ENCODE measurements around the gene SEMA6C.

Gene SEMA6C

DNA sequence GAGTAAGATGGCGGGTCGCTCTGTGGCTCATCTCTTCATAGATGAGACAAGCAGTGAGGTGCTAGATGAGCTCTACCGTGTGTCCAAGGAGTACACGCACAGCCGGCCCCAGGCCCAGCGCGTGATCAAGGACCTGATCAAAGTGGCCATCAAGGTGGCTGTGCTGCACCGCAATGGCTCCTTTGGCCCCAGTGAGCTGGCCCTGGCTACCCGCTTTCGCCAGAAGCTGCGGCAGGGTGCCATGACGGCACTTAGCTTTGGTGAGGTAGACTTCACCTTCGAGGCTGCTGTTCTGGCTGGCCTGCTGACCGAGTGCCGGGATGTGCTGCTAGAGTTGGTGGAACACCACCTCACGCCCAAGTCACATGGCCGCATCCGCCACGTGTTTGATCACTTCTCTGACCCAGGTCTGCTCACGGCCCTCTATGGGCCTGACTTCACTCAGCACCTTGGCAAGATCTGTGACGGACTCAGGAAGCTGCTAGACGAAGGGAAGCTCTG, 12.4 kb upstream of the SEMA6C start:
- DNase-seq = no peak

DNA sequence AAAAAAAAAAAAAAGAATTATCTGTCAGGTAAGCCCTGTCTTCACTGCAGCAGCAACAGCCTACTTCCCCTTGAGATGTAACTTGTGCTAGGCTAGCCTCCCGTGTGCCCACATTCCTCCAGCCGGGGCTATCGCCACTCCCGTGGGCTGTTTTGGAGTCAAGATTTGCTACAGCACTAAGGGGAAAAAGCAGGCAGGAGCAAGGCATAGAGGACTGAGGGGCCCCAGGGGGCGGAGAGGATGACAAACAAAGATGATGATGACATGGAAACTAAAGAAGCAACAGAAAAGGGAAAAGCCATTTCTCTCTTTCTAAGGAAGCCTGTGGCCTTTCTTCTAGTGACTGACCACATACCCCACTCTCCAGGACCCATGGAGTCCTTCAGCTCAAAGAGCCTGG, 11.9 kb upstream of the SEMA6C start:
- no peak for DNase-seq

DNA sequence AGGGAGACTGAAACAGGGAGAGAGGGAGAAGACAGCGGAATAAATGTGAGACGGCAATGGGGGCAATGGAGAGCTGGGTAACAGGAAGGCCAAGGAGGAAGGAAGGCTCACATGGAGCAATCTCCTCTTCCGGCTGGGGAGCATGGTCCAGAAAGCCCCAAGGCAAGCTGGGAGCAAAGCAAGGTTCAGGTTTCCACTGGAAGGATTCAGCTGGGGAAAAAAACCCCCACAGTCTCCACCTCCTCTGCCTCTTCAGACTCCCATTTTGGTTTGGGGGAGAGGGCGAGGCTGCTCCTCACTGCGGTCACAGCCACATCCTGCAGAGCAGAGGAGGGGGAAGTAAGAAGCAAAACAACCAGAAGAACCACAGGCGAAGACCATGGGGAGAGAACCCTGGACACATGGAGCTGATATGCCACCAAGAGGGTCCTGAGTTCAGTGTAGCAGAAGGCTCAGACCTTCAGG, 10.7 kb upstream of the SEMA6C start:
- no peak for DNase-seq

DNA sequence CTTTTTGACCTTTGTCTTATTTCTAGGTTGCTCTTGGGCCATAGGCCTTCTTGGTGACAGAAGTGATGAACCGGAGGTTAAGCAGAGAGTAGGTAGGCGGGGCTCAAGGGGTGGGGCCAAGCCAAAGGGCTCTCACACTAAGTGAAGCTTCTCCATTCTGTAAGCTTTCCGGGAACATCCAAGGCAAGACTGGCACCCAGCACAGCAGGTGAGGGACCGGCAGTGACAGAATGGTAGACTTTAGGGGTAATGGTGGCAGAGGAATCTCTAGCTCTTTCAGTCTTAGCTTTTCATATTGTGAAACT, 10.0 kb upstream of the SEMA6C start, which contains the start of gene TNFAIP8L2:
TSS of gene TNFAIP8L2 (plus strand) at position 135 of the 305 bp plus-strand sequence. CDS start 2,049 bp downstream, outside the sequence.
- no peak for DNase-seq

DNA sequence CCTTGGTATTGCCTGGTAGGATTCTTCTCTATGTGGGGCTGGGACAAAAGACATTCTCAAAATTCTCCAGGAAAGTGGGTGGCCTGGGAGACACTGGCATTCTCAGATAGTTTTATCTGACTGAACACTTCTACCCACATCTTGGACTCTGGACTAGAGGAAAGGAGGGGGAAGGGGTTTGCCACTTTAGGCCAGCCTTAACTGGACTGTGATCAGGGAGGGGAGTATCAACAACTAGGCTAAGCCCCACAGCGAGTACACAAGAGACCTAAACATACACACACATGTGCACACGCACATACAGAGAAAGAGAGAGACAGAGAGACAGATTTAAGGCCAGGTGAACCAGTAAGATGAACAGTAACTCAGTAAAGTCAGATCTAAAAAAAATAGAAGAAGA, 1.2 kb upstream of the SEMA6C start:
- no peak for DNase-seq

DNA sequence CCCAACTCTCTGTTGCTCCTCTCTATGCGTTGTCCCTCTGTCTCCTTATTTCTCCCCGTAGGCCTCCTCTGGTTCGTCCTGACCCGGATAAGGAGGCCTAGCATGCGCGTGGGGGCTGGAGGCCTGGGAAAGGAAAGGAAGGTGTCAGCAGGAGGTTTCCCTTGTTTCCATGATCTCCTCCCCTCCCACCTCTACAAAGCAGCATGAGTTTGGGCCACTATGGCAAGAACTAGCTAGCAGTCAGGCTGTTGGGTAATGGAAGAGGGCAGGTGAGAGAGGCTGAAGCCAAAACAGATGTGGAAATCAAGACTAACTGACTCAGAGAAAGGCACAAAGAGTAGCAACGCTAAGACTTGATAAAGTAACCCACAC, 687 bp upstream of the SEMA6C start:
- no peak for DNase-seq

DNA sequence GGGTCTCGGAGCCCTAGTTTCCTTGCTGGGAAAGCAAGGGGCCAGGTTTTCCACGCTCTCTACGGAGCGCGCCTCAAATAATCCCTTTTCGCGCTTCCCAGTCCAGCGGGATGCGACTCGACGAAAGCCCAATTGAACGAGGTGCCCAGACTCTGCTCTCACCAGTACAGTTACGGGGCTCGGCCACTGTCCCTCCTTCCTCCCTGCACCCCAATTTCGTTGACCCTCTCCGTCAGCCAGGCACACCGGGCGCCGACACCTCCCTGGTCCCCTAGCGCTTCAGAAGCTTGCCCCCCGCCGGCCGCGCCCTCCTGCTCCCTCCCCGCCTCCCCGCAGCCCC, 389 bp downstream of the SEMA6C start:
- no peak for DNase-seq

DNA sequence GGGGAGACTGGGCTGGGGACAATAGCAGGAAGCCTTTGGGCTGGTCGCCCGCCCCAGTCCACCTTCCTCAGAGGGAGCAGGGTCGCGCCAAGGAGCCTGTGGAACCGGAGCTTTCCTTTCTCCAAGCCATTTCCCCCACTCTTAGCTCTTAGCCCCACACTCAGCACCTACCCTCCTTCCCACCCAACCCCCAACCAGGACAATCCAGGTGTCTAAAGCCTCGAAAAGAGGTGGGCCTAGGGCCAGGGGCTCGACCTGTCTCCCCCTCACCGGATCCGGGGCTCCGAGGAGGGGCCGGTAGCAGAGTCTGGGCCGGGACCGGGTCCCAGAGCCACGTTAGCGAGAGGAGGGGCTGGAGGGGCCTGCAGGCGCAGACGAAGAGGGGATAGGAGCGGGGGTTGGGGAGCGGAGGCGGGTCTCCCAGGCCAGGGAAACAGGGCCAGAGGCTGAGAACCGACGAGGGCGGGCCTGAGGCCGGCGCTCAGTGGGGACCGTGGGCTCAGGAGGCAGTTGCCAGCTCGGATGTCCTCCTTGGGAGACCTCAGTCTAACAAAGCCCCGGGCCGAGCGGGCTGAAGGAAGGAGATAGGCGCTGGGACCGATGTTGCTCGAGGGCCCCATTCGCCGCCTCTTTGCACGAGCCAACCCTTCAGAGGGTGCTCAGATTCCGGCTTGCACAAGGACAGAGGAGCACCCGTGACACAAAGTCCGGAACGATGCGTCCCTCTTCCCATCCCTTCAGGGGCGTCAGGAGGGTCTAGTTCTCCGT, 943 bp downstream of the SEMA6C start:
- peak; percentile 35 for DNase-seq

DNA sequence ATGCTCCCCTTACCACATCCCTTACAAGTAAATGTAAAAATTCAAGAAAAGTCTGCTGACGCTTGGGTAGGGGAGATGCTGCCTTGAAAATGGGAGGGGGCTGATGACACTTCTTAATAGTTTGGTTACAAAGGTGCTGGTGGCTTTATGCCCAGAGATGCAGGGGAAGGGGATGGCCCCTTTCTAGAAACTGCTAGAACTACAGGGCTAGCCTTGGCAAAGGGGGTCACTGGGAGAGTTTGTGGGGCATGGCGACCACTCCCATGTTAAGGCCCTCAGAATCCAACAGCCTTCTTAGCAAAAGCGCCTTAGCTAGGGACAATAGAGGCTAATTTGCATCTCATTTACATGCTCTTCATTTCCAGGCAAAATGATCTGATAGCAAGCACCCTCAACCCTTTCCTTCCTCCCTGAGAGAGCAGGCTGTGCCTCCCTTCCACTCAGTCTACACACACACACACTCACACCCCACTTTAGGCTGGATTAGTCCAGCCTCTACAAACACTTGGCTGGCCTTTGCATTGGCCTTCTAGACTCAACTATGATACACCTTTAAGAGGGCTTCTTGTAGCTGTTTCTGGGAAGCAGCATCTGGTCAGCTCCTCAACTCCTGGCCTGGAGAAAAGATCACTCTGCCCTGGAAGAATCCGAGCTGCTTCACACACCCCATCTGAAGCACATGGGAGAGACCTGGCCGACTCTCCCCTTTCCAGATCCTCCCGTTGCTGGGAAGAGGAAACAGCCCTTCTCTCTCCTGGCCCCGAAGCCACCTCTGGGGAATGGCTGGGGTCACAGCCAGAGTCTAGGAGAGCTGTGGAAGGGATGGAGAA, 1.7 kb downstream of the SEMA6C start:
- DNase-seq = no peak

DNA sequence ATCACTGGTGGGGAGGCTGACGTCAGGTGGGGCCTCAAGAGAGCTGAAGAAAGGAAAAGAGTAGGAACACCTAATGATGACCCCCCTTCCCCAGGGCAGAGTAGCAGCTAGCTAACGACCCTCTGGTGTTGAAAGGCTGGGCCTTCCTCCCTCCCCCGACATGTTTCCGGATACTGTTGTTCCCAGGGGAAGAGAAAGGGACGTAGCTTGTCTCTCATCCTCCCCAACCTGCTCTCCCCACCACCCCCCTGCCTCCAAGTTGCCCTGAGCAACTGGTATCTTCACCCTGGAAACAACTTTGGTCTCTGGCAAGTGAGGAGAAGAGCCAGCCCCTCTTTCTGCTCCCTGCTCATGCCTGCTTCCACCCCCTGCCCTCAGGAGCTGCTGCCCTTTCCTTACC, 2.4 kb downstream of the SEMA6C start:
- no peak for DNase-seq

DNA sequence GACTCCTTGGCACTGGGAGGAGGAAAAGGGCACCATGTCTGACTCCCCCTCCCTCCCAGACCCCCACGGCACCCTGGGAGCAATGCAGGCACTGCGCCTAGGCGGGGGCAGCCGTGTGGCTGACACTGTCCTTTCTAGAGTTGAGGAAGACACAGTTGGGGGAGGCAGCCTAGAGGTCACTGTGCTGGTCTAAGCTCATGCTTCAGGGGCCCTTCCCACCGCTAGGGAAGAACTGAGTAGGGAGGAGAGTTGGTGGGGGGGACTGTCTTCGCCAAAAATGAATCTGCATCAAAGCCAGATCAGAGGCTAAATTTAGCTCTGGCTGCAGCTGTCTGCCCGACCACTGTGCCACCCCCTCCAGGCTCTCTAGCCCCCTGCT, 3.4 kb downstream of the SEMA6C start:
- DNase-seq = no peak

DNA sequence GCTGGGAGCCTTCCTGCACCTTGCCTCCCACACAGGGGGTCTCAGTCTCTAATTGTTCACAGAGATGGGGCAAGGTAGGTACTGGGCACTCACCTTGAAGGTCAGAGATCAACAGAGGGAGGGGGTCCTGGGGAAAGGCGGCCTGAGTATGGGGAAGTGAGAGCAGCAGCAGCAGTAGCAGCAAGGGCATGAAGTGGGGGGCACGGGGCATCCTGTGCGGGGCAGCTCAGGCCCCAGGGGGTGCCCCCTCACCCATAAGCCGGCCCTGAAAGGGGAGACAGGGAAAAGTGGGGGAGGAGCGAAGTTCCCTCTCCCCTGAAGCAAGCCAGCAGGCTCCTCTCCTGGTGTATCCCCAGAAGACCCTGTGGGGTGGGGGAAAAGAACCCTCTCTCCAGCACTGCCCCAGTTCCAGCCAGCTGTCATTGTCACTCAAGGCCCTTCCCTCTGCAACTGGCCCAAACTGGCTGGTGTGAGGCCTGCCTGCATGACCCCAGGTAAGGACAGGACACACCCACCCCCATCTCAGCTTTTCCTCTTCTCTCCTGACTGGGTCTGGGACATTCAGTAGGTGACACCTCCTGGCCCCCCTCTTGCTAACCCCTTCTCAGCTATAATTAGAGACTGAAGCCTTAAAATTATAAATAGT, 3.9 kb downstream of the SEMA6C start:
- no peak for DNase-seq

DNA sequence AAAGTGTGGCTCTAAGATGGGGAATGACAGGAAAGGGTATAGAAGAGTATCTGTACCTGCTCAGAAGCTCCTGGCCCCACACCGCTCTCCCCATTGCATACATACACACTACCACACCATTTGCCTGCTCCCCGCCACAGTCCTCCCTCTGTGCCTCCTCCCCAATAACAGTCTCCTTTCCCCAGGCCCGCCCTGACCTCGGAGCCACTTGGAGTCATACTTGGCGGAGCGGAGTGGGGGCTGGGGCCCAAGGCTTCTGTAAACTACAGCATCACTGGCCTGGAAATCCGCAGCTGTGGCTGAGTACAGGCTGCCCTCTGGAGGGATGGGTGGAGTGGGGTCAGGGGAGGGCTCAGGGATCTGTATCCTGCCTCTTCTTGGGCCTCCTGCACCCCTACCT, 8.6 kb downstream of the SEMA6C start:
- DNase-seq = no peak

DNA sequence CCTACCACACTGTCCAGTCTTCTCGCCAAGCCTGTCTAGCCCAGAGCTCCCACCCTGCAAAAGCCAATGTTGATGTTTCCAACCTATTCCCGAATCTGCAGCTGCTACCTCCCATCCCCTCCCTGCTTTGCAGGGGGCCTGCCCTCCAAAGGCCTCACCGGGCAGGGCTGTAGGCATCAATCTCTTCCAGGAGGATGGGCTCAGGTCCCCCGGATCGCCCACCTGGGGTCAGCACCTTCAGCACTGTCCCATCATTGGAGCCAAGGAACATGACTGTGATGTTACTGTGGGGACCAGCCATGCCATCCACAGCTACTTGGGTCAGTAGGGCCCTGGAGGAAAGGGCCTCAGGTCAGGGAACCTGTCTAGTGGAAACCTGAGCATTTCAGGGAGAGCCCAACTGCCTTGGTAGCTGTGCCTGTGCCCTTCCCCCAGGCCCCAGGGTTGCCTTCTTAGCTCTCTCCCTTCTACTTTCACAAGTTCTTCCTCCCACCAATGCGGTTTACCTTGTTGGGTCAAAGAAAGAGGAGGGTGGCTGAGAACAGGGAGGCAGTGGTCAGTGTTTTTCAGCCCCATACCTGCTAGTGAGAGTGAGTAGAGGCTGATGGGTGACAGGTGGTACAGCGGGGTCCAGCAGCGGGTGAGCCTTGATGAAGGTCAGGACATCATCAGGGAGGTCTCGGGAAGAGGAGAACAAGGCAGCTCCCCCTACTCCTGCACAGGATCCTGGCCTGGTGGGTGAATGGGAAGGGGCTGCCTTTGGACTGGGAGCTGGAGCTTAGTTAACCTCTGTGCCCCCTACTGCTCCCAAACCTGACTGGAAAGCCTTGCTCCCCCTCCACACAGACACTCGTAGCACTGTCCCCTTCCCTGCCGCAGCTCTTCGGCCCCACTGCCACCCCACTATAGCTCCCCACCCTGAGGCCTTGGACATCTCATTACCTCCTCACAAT, 10.7 kb downstream of the SEMA6C start:
- DNase-seq = no peak

DNA sequence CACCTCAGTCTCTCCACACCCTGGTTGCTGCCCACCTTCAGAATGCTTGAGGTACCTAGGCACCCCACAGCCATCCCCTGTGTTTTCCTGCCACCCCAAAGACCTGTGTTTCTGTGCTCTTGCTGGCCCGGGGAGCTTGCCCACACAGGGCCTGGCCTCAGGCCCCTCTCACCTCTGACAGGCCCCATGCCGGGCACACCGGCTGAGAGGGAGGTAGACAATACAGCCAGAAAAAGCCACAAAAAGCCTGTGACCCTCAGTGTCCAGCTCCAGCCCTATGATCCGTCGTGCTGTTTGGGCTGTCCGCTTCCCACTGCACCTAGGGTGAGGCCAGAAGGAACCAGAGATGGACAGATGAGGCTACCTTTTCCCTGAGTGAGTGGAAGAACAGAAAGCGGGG, 11.4 kb downstream of the SEMA6C start:
- no peak for DNase-seq

DNA sequence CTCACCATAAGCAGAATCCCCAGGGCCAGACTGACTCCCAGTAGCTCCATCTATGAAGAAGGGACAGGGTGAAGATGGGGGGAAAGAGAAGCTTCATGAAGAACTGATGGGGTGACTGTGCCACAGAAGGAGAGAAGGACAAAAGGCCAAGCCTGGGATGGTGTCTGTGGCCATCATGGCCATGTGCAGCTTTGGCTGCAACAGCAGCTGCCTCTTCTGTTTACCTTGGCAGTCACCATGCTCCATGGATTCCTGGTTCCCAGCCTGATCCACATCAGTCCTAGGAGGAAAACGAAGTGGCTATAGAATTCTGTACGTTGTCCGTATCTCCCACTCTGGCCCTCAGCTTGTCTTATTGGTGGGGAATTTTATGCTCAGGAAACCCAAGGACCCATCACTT, 12.0 kb downstream of the SEMA6C start:
- no peak for DNase-seq

DNA sequence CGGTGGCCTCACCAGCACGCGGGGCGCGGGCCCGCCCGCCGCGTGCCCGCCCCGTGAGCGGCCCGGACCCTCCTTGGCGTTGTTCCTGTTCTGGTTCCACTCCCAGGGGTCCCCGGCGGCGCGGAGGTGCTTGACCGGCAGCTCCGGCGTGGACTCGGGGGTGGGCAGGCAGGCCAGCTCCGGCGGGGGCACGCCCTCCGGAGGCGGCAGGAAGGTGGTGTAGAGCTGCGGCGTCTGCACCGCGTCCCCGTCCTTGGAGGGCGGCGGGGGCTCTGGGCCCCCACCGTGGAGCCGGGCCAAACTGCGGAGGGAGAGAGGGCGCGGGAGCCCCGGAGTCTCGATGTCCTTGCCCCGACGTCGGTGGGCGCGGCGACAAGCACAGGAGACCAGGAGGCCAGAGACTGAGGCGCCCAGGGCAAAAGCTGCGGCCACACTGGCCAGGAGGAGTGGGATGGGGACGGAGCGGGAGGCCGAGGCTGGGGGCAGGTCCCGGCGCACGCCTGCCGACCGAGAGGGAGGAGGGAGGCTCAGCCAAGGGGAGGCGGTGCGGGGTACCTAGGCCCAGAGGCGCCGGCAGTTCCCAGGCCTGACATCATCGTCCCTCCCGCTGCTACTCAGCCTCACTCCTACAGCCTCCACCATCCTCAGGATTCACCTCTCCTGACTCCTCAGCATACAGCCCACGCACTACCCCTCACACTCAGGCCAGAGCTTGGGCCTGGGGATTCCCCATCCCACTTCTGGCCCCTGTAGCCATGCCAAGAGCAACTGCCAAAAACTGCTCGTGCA, 13.2 kb downstream of the SEMA6C start:
- no peak for DNase-seq

DNA sequence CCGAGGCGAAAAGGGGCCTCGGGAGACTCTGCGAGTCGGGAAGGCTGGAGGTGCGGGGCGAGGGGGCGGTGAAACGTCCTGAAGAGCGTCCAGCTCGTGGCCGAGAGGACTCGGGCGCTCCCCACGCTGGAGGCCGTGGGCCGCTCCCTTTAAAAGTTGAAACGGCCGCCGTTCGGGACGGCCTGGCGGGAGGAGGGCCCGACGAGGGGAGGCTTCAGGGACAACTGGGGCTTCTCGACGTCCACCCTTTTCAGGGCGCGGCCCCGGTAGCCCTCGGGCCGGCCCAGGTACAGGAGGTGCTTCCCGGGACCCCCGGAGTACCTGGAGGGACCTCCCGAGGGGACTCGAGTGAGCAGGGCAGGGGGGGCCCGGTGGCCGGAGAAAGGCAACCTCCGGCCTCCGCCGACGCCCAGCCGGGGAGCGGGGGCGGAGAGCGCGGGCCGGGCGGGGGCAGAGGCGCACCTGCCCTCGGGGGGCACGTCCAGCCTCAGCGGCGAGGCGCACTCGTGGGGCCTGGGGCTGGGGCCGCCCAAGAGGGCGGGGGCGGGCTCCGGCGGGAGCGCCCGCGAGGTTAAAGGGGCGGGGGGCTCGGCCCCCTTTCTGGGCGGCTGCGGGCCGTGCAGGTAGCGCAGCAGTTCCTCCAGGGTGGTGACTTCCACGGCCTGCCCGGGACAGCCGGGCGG, 14.0 kb downstream of the SEMA6C start:
- no peak for DNase-seq

DNA sequence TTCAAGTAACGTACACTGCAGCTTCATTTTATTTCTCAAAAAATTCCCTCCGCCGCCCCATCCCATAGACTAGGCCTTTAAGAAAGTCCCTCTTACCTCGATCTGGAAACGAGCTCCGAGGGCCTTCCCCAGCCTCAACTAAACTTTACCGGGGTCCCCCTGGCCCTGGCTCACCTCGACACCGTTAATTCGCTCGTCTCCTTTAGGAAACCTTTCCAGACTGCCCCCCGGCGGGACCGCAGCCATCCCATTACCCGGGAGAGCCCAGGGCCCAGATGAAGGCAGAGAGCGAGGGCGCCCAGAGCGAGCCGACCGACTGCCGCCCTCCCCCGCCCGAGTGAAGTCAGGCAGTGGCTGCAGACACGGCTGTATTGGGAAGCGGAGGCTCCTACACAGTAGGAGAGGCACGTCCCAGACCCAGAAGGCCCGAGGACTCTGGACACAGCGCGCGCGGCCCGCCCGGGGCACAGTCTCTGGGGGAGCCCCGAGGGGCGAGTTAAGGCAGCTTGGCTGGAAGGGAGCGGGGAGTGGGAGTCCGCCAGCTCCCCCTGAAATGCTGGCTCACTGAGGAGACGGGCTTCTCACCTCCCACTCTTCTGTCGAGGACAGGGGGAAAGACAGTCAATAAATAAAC, 14.6 kb downstream of the SEMA6C start:
- no peak for DNase-seq

DNA sequence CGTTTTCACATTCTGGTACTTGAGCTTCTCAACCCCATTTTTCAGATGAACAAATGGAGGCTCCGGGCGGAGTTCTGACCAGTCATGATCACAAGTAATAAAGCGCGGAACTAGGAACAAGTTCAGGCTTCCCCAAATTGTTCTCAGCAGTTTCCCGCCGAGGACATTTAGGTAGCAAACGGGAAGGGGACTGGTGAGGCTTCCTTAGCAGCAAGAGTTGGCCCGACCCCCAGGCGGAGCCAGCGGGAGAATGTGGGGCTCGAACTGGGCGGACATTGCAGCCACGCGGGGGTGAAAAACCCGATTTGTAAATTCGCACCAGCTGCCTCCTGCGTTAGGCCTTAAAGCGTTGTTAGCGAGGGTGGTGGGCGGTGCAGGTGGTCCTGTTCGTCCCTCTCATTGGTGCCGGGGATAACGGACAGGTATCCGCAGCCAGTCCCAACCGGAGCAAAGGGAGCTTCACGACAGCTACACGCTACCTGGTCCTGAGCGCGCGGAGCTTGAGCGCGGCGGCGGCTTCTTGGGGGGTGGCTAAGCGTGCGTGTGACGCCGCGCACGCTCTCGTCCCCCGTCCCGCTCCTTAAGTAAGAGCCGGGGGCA, 15.3 kb downstream of the SEMA6C start:
- DNase-seq = peak; percentile 95
